HepG2 (cell line): Measurements from ENCODE around the gene MTO1. TPM values are rescaled to one million over a fixed set of nuclear protein-coding genes. Genes with fewer than 3 reads are reported as not detected.

Experiments
- ATF4 ChIP-seq, 2 experiments: fragments of 450-650 bp in 1 of 2; sonication (generic) in 1 of 2; formaldehyde crosslinking; IDR thresholded peaks; 2 replicates each; pipeline versions ENCODE4 v1.5.0 to v1.8.0; 2020 to 2022; ENCODE audit warnings: mild to moderate bottlenecking in 1 of 2, missing genetic modification reagents in 1 of 2
- BRCA1 ChIP-seq: sonication (generic); formaldehyde crosslinking; IDR thresholded peaks from 2 replicates; pipeline ENCODE4 v1.4.0; 2020; ENCODE audit warnings: missing genetic modification reagents
- CEBPZ ChIP-seq: IDR thresholded peaks from 2 replicates; pipeline ENCODE4 v1.6.1; 2012; ENCODE audit warnings: low read length, improper control_type of control experiment
- CENPX ChIP-seq: sonication (generic); formaldehyde crosslinking; IDR thresholded peaks from 2 replicates; pipeline ENCODE4 v1.9.0; 2021; ENCODE audit warnings: mild to moderate bottlenecking, missing genetic modification reagents, moderate library complexity
- DR1 ChIP-seq: sonication (generic); formaldehyde crosslinking; IDR thresholded peaks from 2 replicates; pipeline ENCODE4 v1.8.0; 2021; ENCODE audit warnings: mild to moderate bottlenecking, missing genetic modification reagents, inconsistent platforms
- ERF ChIP-seq: IDR thresholded peaks from 2 replicates; pipeline ENCODE4 v1.6.1; 2018; ENCODE audit warnings: missing biosample characterization, missing genetic modification reagents
- FLYWCH1 ChIP-seq: sonication (generic); formaldehyde crosslinking; IDR thresholded peaks from 2 replicates; pipeline ENCODE4 v1.8.1; 2023; ENCODE audit warnings: mild to moderate bottlenecking, missing genetic modification reagents
- IKZF1 ChIP-seq: fragments of 450-650 bp; IDR thresholded peaks from 2 replicates; pipeline ENCODE4 v1.7.1; 2016
- MLX ChIP-seq: IDR thresholded peaks from 2 replicates; pipeline ENCODE4 v1.6.1; 2016
- NAIF1 ChIP-seq: sonication (generic); formaldehyde crosslinking; IDR thresholded peaks from 2 replicates; pipeline ENCODE4 v1.5.0; 2020; ENCODE audit warnings: mild to moderate bottlenecking, missing genetic modification reagents, borderline replicate concordance
- NR2F6 ChIP-seq, 2 experiments: IDR thresholded peaks; 2 replicates each; pipeline ENCODE4 v1.6.1; 2016; ENCODE audit warnings: antibody characterized with exemption in 1 of 2, mild to moderate bottlenecking in 1 of 2
- PCBP2 ChIP-seq: fragments of 200-400 bp; formaldehyde crosslinking; optimal IDR thresholded peaks from 2 replicates; pipeline ENCODE3; 2018; ENCODE audit warnings: low read length, low read depth; ENCODE audit not compliant: poor library complexity, severe bottlenecking
- POGK ChIP-seq: sonication (generic); formaldehyde crosslinking; conservative IDR thresholded peaks from 2 replicates; pipeline ENCODE4 v1.8.0; 2022; ENCODE audit warnings: mild to moderate bottlenecking, moderate library complexity, missing genetic modification reagents
- RORA ChIP-seq: sonication (generic); formaldehyde crosslinking; IDR thresholded peaks from 2 replicates; pipeline ENCODE4 v1.5.0; 2020; ENCODE audit warnings: mild to moderate bottlenecking, missing genetic modification reagents, moderate library complexity
- RXRB ChIP-seq: IDR thresholded peaks from 2 replicates; pipeline ENCODE4 v1.6.1; 2016; ENCODE audit warnings: borderline replicate concordance, missing genetic modification reagents, missing compliant biosample characterization
- TOE1 ChIP-seq: sonication (generic); formaldehyde crosslinking; IDR thresholded peaks from 2 replicates; pipeline ENCODE4 v1.4.0; 2020; ENCODE audit warnings: mild to moderate bottlenecking, missing genetic modification reagents
- ZBTB34 ChIP-seq: sonication (generic); formaldehyde crosslinking; IDR thresholded peaks from 2 replicates; pipeline ENCODE4 v1.8.0; 2022; ENCODE audit warnings: mild to moderate bottlenecking, missing genetic modification reagents
- ZBTB42 ChIP-seq: sonication (generic); formaldehyde crosslinking; IDR thresholded peaks from 2 replicates; pipeline ENCODE4 v1.5.0; 2020; ENCODE audit warnings: mild to moderate bottlenecking, missing genetic modification reagents
- ZKSCAN1 ChIP-seq: fragments of 150-350 bp; IDR thresholded peaks from 2 replicates; pipeline ENCODE4 v1.6.1; 2014; ENCODE audit warnings: low read length
- ZNF460 ChIP-seq: sonication (generic); formaldehyde crosslinking; IDR thresholded peaks from 2 replicates; pipeline ENCODE4 v1.5.1; 2020; ENCODE audit warnings: missing genetic modification reagents, mild to moderate bottlenecking, borderline replicate concordance
- ZNF564 ChIP-seq: sonication (generic); formaldehyde crosslinking; IDR thresholded peaks from 2 replicates; pipeline ENCODE4 v1.8.1; 2023; ENCODE audit warnings: mild to moderate bottlenecking, missing genetic modification reagents
- ZNF670 ChIP-seq: sonication (generic); formaldehyde crosslinking; IDR thresholded peaks from 2 replicates; pipeline ENCODE4 v1.8.0; 2022; ENCODE audit warnings: mild to moderate bottlenecking, missing genetic modification reagents, borderline replicate concordance
- polyA plus RNA-seq, 8 experiments: library from polyadenylated mRNA; depleted of rRNA in 3 of 8; stranded (reverse) in 7 of 8; unstranded in 1 of 8; fragments of >200 nt; fragmentation: Illumina TruSeq in 4 of 8; extraction: Trizol in 4 of 8; gene quantifications; 2 replicates each; pipeline versions ENCODE4 v1.2.1 to v1.2.3, GENCODE V29; 2011 to 2016; ENCODE audit warnings: low read depth in 4 of 8, missing spikeins in 1 of 8, mixed read lengths in 1 of 8; ENCODE audit not compliant: insufficient read depth in 1 of 8
- total RNA-seq, 5 experiments: library from RNA; depleted of rRNA; stranded (reverse); fragments of >200 nt; fragmentation: Illumina TruSeq; extraction: Trizol; gene quantifications; 2 replicates each; pipeline ENCODE4 v1.2.3, GENCODE V29; 2016; ENCODE audit warnings: low read depth in 1 of 5

The MTO1 gene
- total and polyA plus RNA-seq, 2 of the 13 experiments (the other 11 are each of a cell fraction or from before 2014, with no cell fraction given), result 21.1 to 45.3 TPM

- TF ChIP-seq PCBP2, result no peak
- no peak for TF ChIP-seq RORA
- peak; percentile 61; the same call in 1 of the 2 replicates for TF ChIP-seq ERF (CRISPR knock-in tag)
- no peak for TF ChIP-seq TOE1 (CRISPR knock-in tag)
- TF ChIP-seq POGK (CRISPR knock-in tag), result peak; percentile 77; the same call in 1 of the 2 replicates
- TF ChIP-seq CENPX (CRISPR knock-in tag), result no peak
- 0 out of 2 replicates have a peak, but pooled peaks have one; percentile 60 for TF ChIP-seq FLYWCH1 (CRISPR knock-in tag)
- TF ChIP-seq NR2F6 (IDR thresholded peaks at IDR 0.05), result no peak
- TF ChIP-seq NR2F6 (CRISPR knock-in tag; IDR thresholded peaks at IDR 0.05), result no peak
- no peak for TF ChIP-seq CEBPZ
- TF ChIP-seq BRCA1, result no peak
- TF ChIP-seq ZNF670 (CRISPR knock-in tag), result no peak
- TF ChIP-seq ZBTB42 (CRISPR knock-in tag), result no peak
- TF ChIP-seq DR1, result peak; percentile 68; the same call in 1 of the 2 replicates
- TF ChIP-seq NAIF1 (CRISPR knock-in tag), result peak; percentile 70; the same call in 1 of the 2 replicates
- 0 out of 2 replicates have a peak, but pooled peaks have one; percentile 49 for TF ChIP-seq ZNF564
- TF ChIP-seq RXRB (CRISPR knock-in tag), result no peak; the same call in 1 of the 2 replicates
- TF ChIP-seq ZBTB34, result no peak
- TF ChIP-seq ATF4 (CRISPR knock-in tag; IDR thresholded peaks at IDR 0.05), result peak in 1 of 2 experiments; percentile 84; a peak in 2 of 4 replicates
- no peak for TF ChIP-seq IKZF1
- no peak for TF ChIP-seq MLX (CRISPR knock-in tag)
- TF ChIP-seq ZKSCAN1, result no peak
- no peak for TF ChIP-seq ZNF460
These were observed at the start of gene MTO1 (continued) for GRCh38 chr6:73461537-73462350.
